GM12874 (cell line): ENCODE data around the gene CMSS1.

ENCODE experiments used
- TF ChIP-seq, protein P1 (sequence below): IDR thresholded peaks from 2 replicates; pipeline ENCODE4 v1.5.1; 2011; ENCODE audit warnings: low read depth, mild to moderate bottlenecking, control low read depth, low read length, moderate library complexity; ENCODE audit not compliant: insufficient read depth

The CMSS1 gene

GRCh38 chr3:99899603-99900002 lies 81.9 kb downstream of the CMSS1 start:
- TF ChIP-seq, protein P1, sequence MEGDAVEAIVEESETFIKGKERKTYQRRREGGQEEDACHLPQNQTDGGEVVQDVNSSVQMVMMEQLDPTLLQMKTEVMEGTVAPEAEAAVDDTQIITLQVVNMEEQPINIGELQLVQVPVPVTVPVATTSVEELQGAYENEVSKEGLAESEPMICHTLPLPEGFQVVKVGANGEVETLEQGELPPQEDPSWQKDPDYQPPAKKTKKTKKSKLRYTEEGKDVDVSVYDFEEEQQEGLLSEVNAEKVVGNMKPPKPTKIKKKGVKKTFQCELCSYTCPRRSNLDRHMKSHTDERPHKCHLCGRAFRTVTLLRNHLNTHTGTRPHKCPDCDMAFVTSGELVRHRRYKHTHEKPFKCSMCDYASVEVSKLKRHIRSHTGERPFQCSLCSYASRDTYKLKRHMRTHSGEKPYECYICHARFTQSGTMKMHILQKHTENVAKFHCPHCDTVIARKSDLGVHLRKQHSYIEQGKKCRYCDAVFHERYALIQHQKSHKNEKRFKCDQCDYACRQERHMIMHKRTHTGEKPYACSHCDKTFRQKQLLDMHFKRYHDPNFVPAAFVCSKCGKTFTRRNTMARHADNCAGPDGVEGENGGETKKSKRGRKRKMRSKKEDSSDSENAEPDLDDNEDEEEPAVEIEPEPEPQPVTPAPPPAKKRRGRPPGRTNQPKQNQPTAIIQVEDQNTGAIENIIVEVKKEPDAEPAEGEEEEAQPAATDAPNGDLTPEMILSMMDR = no peak

- TF ChIP-seq, protein P1 = no peak
These were observed 82.6 kb downstream of the CMSS1 start for GRCh38 chr3:99900248-99900647.

DNA sequence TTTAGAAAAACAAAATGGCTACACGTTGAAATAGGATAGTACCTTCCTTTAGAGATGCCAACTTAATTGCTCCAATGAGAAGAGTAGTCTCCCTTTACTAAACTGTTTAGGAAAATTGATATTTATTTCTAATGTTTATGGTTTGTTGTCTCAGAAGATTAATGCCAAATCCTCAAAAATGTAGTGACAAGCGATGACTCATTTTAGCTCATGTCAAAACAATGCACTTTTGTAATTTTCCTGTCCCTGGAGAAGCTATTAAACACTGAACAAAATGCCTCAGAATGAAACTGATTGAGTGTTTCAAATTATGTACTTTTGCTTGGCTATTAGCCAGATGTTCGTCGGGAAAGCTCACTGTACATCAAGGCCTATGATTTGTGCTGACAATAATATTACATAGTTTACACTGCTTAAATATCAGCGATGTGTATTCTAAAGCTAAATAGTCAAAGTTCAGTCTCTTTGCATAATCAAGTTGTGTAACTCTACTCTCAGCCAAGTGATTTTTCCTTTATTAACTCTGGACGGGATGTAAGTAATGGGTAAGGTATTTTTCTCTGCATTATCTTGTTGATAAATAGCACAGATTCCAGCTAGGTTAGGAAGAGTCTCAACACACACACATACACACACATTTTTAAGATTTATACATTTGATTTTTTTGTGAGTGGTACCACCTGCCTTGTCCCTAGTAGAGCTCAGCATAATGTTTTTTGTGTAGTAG lies 83.7 kb downstream of the CMSS1 start:
- TF ChIP-seq, protein P1 = no peak

GRCh38 chr3:99902091-99902490 lies 84.4 kb downstream of the CMSS1 start:
- TF ChIP-seq, protein P1 = no peak

DNA sequence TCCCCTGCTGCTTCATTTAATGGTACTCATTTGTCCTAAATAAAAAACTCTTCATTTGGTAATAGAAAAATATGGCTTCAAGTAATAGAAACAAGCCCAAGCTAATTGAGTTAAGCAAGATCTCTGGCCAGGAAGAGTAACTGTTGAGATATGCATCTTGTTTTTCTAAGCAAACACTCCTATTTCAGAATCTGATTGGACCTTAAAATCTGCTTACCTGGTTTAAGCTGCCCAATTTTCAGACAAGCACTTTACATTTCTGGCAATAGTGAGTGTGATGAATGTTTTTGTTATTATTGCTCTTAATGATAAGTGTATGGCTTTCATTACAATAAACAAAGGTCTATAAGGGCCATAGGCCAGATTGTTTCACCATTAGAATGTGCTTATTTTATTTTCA lies 86.2 kb downstream of the CMSS1 start:
- TF ChIP-seq, protein P1 = no peak

DNA sequence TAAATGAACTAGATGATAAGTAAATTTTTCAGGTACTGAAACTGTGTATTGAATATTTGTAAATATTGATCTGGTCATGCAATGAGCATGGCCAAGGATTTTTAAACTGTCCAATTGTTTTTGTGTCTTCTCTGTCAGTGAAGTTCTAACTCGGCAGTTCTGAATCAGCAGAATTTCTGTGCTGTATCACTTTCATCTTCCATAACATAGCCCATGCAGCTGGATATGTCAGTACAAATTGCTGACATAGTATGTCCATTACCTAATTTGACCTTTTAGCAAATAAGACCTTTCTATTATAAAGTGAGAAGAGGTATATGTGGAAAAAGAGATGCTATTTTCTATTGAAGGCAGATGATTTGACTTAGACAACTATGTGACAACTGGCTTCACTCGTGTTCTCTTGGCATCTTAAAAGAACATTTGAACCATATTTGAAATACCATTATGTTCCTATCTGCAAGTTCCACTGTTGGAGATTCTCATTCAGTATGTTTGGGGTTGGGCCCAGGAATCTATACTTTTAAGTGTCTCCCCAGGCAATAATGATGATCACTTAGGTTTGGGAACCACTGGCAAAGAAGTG lies 90.4 kb downstream of the CMSS1 start:
- TF ChIP-seq, protein P1 = no peak

- TF ChIP-seq, protein P1 = no peak
These were observed 92.2 kb downstream of the CMSS1 start for GRCh38 chr3:99909714-99910495.
